ENCODE results near the gene FAM169A. TPM values are rescaled to one million over a fixed set of nuclear protein-coding genes. Genes with fewer than 3 reads are reported as not detected.

Gene FAM169A
- polyA plus RNA-seq, 4 donors: 0.73 to 2.2 TPM; not detected in 2

- no peak for FAIRE-seq
Observed at GRCh38 chr5:74738406-74738805, 127.8 kb downstream of the FAM169A start.

GRCh38 chr5:74736759-74737158 is 129.4 kb downstream of the FAM169A start:
- Histone ChIP-seq H3K9me3 (ENCODE audit: control insufficient read depth in 2 of 2, insufficient read depth in 1 of 2, low read depth in 1 of 2, low read length in 1 of 2) (no peaks in the 10 kb centered on the region), H3K4me3 (ENCODE audit: low read depth in 1 of 3, low read length in 3 of 3) (no peak overlapping the region), H3K27me3 (ENCODE audit: control insufficient read depth in 3 of 3, insufficient read depth in 3 of 3, low read length in 3 of 3) (no peaks in the 10 kb centered on the region), H3K36me3 (ENCODE audit: control insufficient read depth in 3 of 3, insufficient read depth in 2 of 3, low read depth in 1 of 3, low read length in 3 of 3) (peaks cover 5 to 8% (median 8%) of the 10 kb centered on the region in 3 donors), H3K27ac (ENCODE audit: low read depth in 1 of 3, low read length in 2 of 3) (no peak overlapping the region), H3K4me1 (ENCODE audit: control insufficient read depth in 3 of 3, insufficient read depth in 2 of 3, low read depth in 1 of 3, low read length in 2 of 3) (no peaks in the 10 kb centered on the region)
- WGBS, 3 donors: 95 to 98% (median 95%) methylated on average over 6 of the region's 6 CpGs
- DNase-seq (no peak), FAIRE-seq (no peak)

More at GRCh38 chr5:74738406-74738805, 127.8 kb downstream of the FAM169A start:
- Histone ChIP-seq H3K4me1 (ENCODE audit: control insufficient read depth in 3 of 3, insufficient read depth in 2 of 3, low read depth in 1 of 3, low read length in 2 of 3) (no peaks in the 10 kb centered on the region), H3K36me3 (ENCODE audit: control insufficient read depth in 3 of 3, insufficient read depth in 2 of 3, low read depth in 1 of 3, low read length in 3 of 3) (peaks cover 5 to 8% (median 6%) of the 10 kb centered on the region in 3 donors), H3K27ac (ENCODE audit: low read depth in 1 of 3, low read length in 2 of 3) (no peak overlapping the region), H3K4me3 (ENCODE audit: low read depth in 1 of 3, low read length in 3 of 3) (no peak overlapping the region), H3K9me3 (ENCODE audit: control insufficient read depth in 2 of 2, insufficient read depth in 1 of 2, low read depth in 1 of 2, low read length in 1 of 2) (no peaks in the 10 kb centered on the region), H3K27me3 (ENCODE audit: control insufficient read depth in 3 of 3, insufficient read depth in 3 of 3, low read length in 3 of 3) (no peaks in the 10 kb centered on the region)
- 93 to 98% (median 95%) methylated on average over 4 of the region's 4 CpGs for WGBS, 3 donors
- no peak for DNase-seq

Other genes with a start within 250 kb of the FAM169A start
- 100 to 1,000 TPM in 1 of 4 donors, 10 to 100 TPM in 2, 1 to 10 TPM in 1; 6.8 to 107 (median 16.9) TPM for gene ENC1, start 225.7 kb downstream of the FAM169A start, polyA plus RNA-seq
- 100 to 1,000 TPM in 3 of 4 donors, 10 to 100 TPM in 1; 63.5 to 582 (median 112) TPM for gene HEXB, start 181.2 kb downstream of the FAM169A start, polyA plus RNA-seq
- 10 to 100 TPM in 3 of 4 donors, 1 to 10 TPM in 1; 9.5 to 25.2 (median 19.7) TPM for gene GFM2, start 99.3 kb downstream of the FAM169A start, polyA plus RNA-seq
- gene NSA2, start 99.1 kb downstream of the FAM169A start, polyA plus RNA-seq: 100 to 1,000 TPM in 3 of 4 donors, 10 to 100 TPM in 1; 79.8 to 177 (median 128) TPM
- gene GCNT4, start 186.2 kb upstream of the FAM169A start, polyA plus RNA-seq: 10 to 100 TPM in 2 of 4 donors, 1 to 10 TPM in 2; 4.7 to 26.0 (median 13.3) TPM